Measurements from ENCODE around the gene CHST13.

GRCh38 chr3:126543457-126544061 lies 19.6 kb downstream of the CHST13 start:
- TF ChIP-seq, protein P1, sequence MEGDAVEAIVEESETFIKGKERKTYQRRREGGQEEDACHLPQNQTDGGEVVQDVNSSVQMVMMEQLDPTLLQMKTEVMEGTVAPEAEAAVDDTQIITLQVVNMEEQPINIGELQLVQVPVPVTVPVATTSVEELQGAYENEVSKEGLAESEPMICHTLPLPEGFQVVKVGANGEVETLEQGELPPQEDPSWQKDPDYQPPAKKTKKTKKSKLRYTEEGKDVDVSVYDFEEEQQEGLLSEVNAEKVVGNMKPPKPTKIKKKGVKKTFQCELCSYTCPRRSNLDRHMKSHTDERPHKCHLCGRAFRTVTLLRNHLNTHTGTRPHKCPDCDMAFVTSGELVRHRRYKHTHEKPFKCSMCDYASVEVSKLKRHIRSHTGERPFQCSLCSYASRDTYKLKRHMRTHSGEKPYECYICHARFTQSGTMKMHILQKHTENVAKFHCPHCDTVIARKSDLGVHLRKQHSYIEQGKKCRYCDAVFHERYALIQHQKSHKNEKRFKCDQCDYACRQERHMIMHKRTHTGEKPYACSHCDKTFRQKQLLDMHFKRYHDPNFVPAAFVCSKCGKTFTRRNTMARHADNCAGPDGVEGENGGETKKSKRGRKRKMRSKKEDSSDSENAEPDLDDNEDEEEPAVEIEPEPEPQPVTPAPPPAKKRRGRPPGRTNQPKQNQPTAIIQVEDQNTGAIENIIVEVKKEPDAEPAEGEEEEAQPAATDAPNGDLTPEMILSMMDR (IDR thresholded peaks at IDR 0.05; ENCODE audit: borderline replicate concordance, extremely low read depth, low read length, poor library complexity, severe bottlenecking), result no peak
- TF ChIP-seq EZH2 (IDR thresholded peaks at IDR 0.05; ENCODE audit: borderline replicate concordance, low read depth, low read length, severe bottlenecking), result no peak
